Muscle layer of colon (tissue), 2 donors: ENCODE measurements around the gene C2CD3.
A peak's percentile ranks its signal among the peaks of the same experiment; 100 is the strongest.
"Not testable (repeated sequence)": the region's sequence is repeated elsewhere in the genome, so short reads cannot be mapped to it uniquely, and the experiment has no call there.

Experiments
- H3K27ac ChIP-seq: one replicate; pipeline ENCODE4 v1.7.0; 2013; ENCODE audit warnings: low read depth, mild to moderate bottlenecking, low read length, moderate library complexity
- H3K27me3 ChIP-seq, 2 donors: one replicate each; pipeline ENCODE4 v1.7.0; 2013; ENCODE audit warnings: low read length in 2 of 2, mild to moderate bottlenecking in 2 of 2; ENCODE audit not compliant: insufficient read depth in 2 of 2, control insufficient read depth in 1 of 2
- H3K36me3 ChIP-seq: one replicate; pipeline ENCODE4 v1.7.0; 2013; ENCODE audit warnings: mild to moderate bottlenecking, low read length; ENCODE audit not compliant: insufficient read depth
- H3K4me1 ChIP-seq: one replicate; pipeline ENCODE4 v1.7.0; 2013; ENCODE audit warnings: mild to moderate bottlenecking, low read length; ENCODE audit not compliant: insufficient read depth
- H3K4me3 ChIP-seq, 2 donors: one replicate each; pipeline ENCODE4 v1.7.0; 2013; ENCODE audit warnings: low read length in 2 of 2, low read depth in 1 of 2, mild to moderate bottlenecking in 1 of 2, moderate library complexity in 1 of 2
- H3K9ac ChIP-seq: one replicate; pipeline ENCODE4 v1.7.0; 2013; ENCODE audit warnings: low read length
- H3K9me3 ChIP-seq: one replicate; pipeline ENCODE4 v1.7.0; 2013; ENCODE audit warnings: mild to moderate bottlenecking, low read length
- donor health status: abdominal sarcoma.
- donor health status: Adenocarcinoma of cecum.

The C2CD3 gene

DNA sequence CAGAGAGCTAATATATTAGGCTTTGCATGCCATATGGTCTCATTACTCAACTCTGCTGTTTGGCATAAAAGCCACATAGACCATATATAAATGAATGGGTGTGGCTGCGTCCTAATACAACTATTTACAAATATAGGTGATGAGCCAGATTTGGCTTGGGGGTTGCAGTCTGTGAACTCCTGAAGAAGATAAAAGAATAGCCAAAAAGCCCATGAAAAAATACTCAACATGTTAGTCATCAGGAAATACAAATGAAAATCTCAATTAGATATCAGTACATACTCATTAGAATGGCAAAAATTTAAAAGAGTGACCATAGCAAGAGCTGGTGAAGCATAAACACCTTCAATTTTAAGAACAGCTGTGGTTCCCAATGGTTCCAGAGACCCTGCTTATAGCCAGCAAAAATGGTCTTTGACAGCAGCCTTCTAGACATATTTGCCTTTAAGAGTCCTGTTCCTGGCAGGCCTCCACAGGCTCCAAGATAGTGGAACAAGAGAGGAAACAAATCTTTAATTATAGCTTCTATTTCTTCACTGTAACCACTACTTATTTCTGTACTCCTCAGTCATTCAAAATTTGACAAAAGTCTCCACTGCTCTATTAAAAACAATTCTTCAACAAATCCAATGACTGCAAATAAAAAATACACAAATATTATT, 16.1 kb downstream of the C2CD3 start:
- no peak overlapping the region for H3K4me3 ChIP-seq
- no peaks in the 10 kb centered on the region for H3K36me3 ChIP-seq
- H3K27ac ChIP-seq = no peak overlapping the region
- H3K27me3 ChIP-seq = no peaks in the 10 kb centered on the region
- no peaks in the 10 kb centered on the region for H3K9me3 ChIP-seq
- no peak overlapping the region for H3K9ac ChIP-seq
- no peaks in the 10 kb centered on the region for H3K4me1 ChIP-seq

DNA sequence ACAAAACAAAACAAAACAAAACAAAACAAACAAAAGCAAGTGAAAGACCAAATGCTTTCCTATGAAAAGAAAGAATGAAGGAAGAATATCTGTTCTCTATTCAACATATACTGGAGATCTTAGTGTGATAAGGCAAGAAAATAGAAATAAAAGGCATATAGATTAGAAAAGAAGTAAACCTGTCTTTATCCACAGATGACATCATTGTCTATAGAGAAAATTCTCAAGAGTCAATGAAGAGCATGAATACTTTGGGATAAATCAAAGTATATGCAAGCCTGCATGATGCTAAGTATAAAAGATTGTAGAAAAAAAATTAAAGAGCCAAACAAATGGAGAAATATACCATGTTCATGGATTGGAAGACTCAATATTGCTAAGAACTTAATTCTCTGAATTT, 17.6 kb downstream of the C2CD3 start:
- Histone ChIP-seq H3K9ac (no peak overlapping the region), H3K27ac (no peak overlapping the region), H3K36me3 (no peaks in the 10 kb centered on the region), H3K4me1 (no peaks in the 10 kb centered on the region), H3K9me3 (no peaks in the 10 kb centered on the region), H3K4me3 (no peak overlapping the region), H3K27me3 (no peaks in the 10 kb centered on the region)

DNA sequence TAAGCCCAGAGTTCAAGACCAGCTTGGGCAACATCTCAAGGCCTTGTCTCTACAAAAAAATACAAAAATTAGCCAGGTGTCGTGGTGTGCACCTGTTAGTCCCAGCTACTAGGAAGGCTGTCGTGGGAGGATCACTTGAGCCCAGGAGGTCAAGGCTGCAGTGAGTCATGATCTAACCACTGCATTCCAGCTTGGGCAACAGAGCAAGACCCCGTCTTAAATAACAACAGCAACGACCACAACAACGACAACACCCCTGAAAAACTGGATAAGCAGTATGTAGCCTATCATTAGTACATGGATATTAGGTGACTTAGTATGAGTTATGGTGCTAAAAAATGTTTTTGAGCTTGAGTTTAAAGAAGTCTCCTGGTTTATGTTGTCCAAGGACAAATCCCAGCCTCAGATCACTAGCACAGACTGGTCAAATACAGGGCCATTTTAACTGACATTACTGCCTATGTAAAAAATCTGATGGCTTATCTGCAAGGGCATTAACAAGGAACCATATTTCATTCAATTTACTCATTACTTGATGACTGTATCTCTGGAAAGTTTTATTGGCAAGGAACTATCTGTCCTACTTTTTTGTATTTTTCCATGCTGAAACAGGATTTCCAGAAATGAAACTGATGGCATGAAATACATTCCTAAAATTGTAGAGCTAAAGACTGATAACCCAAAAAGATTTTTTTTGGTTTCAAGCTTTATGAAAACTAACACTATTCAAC, 23.4 kb downstream of the C2CD3 start:
- Histone ChIP-seq H3K4me1 (no peaks in the 10 kb centered on the region), H3K4me3 (no peak overlapping the region), H3K27me3 (no peaks in the 10 kb centered on the region), H3K36me3 (no peaks in the 10 kb centered on the region), H3K9ac (no peak overlapping the region), H3K27ac (no peak overlapping the region), H3K9me3 (no peaks in the 10 kb centered on the region)

- Histone ChIP-seq H3K4me3 (no peak overlapping the region), H3K4me1 (peaks cover 8% of the 10 kb centered on the region), H3K36me3 (no peaks in the 10 kb centered on the region), H3K27me3 (no peaks in the 10 kb centered on the region), H3K9me3 (no peaks in the 10 kb centered on the region), H3K9ac (no peak overlapping the region), H3K27ac (no peak overlapping the region)
Measured at GRCh38 chr11:74144592-74144991, 26.2 kb downstream of the C2CD3 start.

DNA sequence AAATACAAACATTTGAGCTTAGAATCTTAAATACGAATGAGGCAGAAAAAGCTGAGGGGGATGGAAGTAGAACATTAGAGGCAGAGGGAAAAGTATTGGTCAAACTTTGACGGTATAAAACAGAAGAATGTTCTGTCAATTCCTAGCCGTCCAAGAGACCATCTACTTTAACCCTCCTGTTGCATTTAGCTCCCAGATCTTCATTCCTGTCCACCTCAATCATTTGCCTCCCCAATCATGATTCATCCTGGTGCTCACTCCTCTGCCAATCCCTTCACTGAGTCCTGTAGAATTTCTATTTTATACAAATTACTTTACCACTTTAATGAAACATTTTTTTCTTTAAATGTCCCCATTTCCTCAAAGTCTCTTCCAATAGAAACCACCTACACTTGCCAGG, 28.2 kb downstream of the C2CD3 start:
- H3K4me1 ChIP-seq = peaks cover 25% of the 10 kb centered on the region
- H3K9ac ChIP-seq = no peak overlapping the region
- no peak overlapping the region for H3K27ac ChIP-seq
- no peaks in the 10 kb centered on the region for H3K9me3 ChIP-seq
- no peak overlapping the region for H3K4me3 ChIP-seq
- H3K36me3 ChIP-seq = no peaks in the 10 kb centered on the region
- H3K27me3 ChIP-seq = no peaks in the 10 kb centered on the region

GRCh38 chr11:74141908-74142307, 28.9 kb downstream of the C2CD3 start:
- H3K36me3 ChIP-seq = no peaks in the 10 kb centered on the region
- no peak overlapping the region for H3K27ac ChIP-seq
- H3K9me3 ChIP-seq = no peaks in the 10 kb centered on the region
- no peak overlapping the region for H3K9ac ChIP-seq
- peaks cover 25% of the 10 kb centered on the region for H3K4me1 ChIP-seq
- no peaks in the 10 kb centered on the region for H3K27me3 ChIP-seq
- H3K4me3 ChIP-seq = no peak overlapping the region

- Histone ChIP-seq H3K27me3 (no peaks in the 10 kb centered on the region), H3K4me1 (peaks cover 25% of the 10 kb centered on the region), H3K4me3 (no peak overlapping the region), H3K9ac (no peak overlapping the region), H3K27ac (no peak overlapping the region), H3K9me3 (no peaks in the 10 kb centered on the region), H3K36me3 (peaks cover 2% of the 10 kb centered on the region)
Measured at GRCh38 chr11:74141241-74141695, 29.5 kb downstream of the C2CD3 start.

GRCh38 chr11:74139919-74140431, 30.8 kb downstream of the C2CD3 start:
- H3K4me3 ChIP-seq, H3K36me3 ChIP-seq, H3K27me3 ChIP-seq, H3K9me3 ChIP-seq, H3K27ac ChIP-seq, H3K9ac ChIP-seq: not testable (repeated sequence)
- peaks cover 25% of the 10 kb centered on the region for H3K4me1 ChIP-seq

GRCh38 chr11:74139151-74139918, 31.5 kb downstream of the C2CD3 start:
- no peak overlapping the region for H3K27ac ChIP-seq
- no peaks in the 10 kb centered on the region for H3K27me3 ChIP-seq
- H3K9me3 ChIP-seq = no peaks in the 10 kb centered on the region
- peaks cover 5% of the 10 kb centered on the region for H3K36me3 ChIP-seq
- peaks cover 25% of the 10 kb centered on the region for H3K4me1 ChIP-seq
- no peak overlapping the region for H3K9ac ChIP-seq
- H3K4me3 ChIP-seq = no peak overlapping the region

GRCh38 chr11:74138572-74138971, 32.2 kb downstream of the C2CD3 start:
- Histone ChIP-seq H3K4me1 (peaks cover 25% of the 10 kb centered on the region), H3K9ac (no peak overlapping the region), H3K4me3 (no peak overlapping the region), H3K27ac (peak overlapping the region; percentile 17), H3K27me3 (no peaks in the 10 kb centered on the region), H3K36me3 (peaks cover 5% of the 10 kb centered on the region), H3K9me3 (no peaks in the 10 kb centered on the region)

DNA sequence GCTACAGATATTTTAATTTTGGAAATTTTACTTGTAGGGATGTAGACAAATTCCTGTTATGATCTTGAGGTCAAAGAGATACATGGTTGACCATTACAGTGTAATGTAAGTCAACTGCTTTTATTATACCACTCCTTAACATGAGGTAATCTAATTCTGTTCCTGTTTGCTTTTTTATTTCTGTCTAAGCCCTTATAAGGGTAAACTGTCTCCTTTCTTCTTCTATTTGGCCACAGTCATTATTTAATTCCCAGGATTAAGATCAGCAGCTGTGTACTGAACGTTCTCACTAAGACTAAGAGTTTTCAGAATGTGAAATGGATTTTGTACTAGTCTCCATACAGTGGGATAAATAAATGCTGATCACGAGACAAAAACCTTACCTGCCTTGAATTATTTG, 32.8 kb downstream of the C2CD3 start:
- no peaks in the 10 kb centered on the region for H3K9me3 ChIP-seq
- no peaks in the 10 kb centered on the region for H3K27me3 ChIP-seq
- peaks cover 5% of the 10 kb centered on the region for H3K36me3 ChIP-seq
- H3K4me3 ChIP-seq = no peak overlapping the region
- H3K4me1 ChIP-seq = peaks cover 25% of the 10 kb centered on the region
- H3K27ac ChIP-seq = no peak overlapping the region
- H3K9ac ChIP-seq = no peak overlapping the region
